ENCODE results near the gene VWF. TPM values are rescaled to one million over a fixed set of nuclear protein-coding genes. Genes with fewer than 3 reads are reported as not detected.

The VWF gene
- total and polyA plus RNA-seq, 10 of the 15 experiments (the other 5 are each of a cell fraction or from before 2014, with no cell fraction given) = 0.08 to 0.23 TPM; not detected in 8

DNA sequence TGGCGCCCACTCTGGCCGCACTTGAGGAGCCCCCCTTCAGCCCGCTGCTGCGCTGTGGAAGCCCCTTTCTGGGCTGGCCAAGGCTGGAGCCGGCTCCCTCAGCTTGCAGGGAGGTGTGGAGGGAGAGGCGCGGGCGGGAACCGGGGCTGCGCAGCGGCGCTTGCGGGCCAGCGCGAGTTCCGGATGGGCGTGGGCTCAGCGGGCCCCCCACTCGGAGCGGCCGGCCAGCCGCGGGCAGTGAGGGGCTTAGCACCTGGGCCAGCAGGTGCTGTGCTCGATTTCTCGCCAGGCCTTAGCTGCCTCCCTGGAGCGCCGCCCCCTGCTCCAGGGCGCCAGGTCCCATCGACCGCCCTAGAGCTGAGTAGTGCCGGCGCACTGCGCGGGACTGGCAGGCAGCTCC, 8.0 kb upstream of the VWF start:
- WGBS (ENCODE audit: insufficient coverage, insufficient replicate concordance, low lambda C conversion rate, missing lambda C conversion rate) = 92% methylated on average over 34 of the region's 34 CpGs
- Histone ChIP-seq H3K79me2 (ENCODE audit: control insufficient read depth, insufficient read depth, low read length) (no peaks in the 10 kb centered on the region), H3K27me3 (replicated peaks in 1 of 2; ENCODE audit: control insufficient read depth in 2 of 2, insufficient read depth in 2 of 2, low read length in 1 of 2) (no peaks in the 10 kb centered on the region), H2AFZ (ENCODE audit: control insufficient read depth, low read depth, low read length) (no peak overlapping the region), H3K9me3 (replicated peaks; ENCODE audit: control insufficient read depth, insufficient read depth, low read length) (no peaks in the 10 kb centered on the region; the same call in 2 of the 3 replicates), H3K4me3 (no peak overlapping the region), H3K4me2 (ENCODE audit: control insufficient read depth, insufficient read depth) (no peak overlapping the region), H3K36me3 (ENCODE audit: control insufficient read depth in 2 of 2, insufficient read depth in 2 of 2, low read length in 1 of 2) (no peaks in the 10 kb centered on the region), H3K9ac (ENCODE audit: control insufficient read depth, insufficient read depth, low read length) (no peak overlapping the region), H4K20me1 (ENCODE audit: control insufficient read depth, insufficient read depth) (no peaks in the 10 kb centered on the region), H3K27ac (ENCODE audit: control insufficient read depth, insufficient read depth) (no peak overlapping the region), H3K4me1 (ENCODE audit: control insufficient read depth, insufficient read depth, low read length) (no peaks in the 10 kb centered on the region)
- ChIA-PET POLR2A (no interaction called here), RAD21 (ENCODE audit: unreplicated experiment) (interaction anchor here (1.1 kb wide), 1 partner anchor 147 kb away, joined by 3 read pairs; no protein-coding TSS in a partner anchor), CTCF (no interaction called here), SMC1A (ENCODE audit: uncharacterized antibody, unreplicated experiment) (no interaction called here)
- no TSS peak for BruUV-seq (replicated peaks)
- intact Hi-C loops (cut with micrococcal nuclease; ENCODE audit: unreplicated experiment) (no loop called here), in situ Hi-C loops (cut with MboI) (no loop called here)
- DNase-seq (ENCODE audit: low read depth, low spot score) (no peak), ATAC-seq (no peak), FAIRE-seq (no peak)
- TF ChIP-seq KDM1A (IDR thresholded peaks at IDR 0.05; ENCODE audit: borderline replicate concordance) (no peak), POLR2A (IDR thresholded peaks at IDR 0.05; ENCODE audit: low read depth, low read length) (no peak), BHLHE40 (IDR thresholded peaks at IDR 0.05; ENCODE audit: borderline replicate concordance in 1 of 2, low read depth in 2 of 2, low read length in 1 of 2) (no peak), FOS (IDR thresholded peaks at IDR 0.05; ENCODE audit: borderline replicate concordance, extremely low read depth, insufficient read length) (no peak), JUNB (IDR thresholded peaks at IDR 0.05) (no peak), ATF7 (IDR thresholded peaks at IDR 0.05; ENCODE audit: low read depth) (no peak), SIN3A (IDR thresholded peaks at IDR 0.05; ENCODE audit: low read depth, low read length) (no peak), SRF (IDR thresholded peaks at IDR 0.05; ENCODE audit: low read depth in 2 of 2, low read length in 2 of 2) (no peak), PML (IDR thresholded peaks at IDR 0.05; ENCODE audit: low read length) (no peak), GABPA (IDR thresholded peaks at IDR 0.05; ENCODE audit: low read depth) (no peak), ASH2L (IDR thresholded peaks at IDR 0.05; ENCODE audit: borderline replicate concordance, low read depth) (no peak), EZH2 (IDR thresholded peaks at IDR 0.05; ENCODE audit: borderline replicate concordance, control insufficient read depth, low read depth, low read length) (no peak)
- TF ChIP-seq, protein P1, sequence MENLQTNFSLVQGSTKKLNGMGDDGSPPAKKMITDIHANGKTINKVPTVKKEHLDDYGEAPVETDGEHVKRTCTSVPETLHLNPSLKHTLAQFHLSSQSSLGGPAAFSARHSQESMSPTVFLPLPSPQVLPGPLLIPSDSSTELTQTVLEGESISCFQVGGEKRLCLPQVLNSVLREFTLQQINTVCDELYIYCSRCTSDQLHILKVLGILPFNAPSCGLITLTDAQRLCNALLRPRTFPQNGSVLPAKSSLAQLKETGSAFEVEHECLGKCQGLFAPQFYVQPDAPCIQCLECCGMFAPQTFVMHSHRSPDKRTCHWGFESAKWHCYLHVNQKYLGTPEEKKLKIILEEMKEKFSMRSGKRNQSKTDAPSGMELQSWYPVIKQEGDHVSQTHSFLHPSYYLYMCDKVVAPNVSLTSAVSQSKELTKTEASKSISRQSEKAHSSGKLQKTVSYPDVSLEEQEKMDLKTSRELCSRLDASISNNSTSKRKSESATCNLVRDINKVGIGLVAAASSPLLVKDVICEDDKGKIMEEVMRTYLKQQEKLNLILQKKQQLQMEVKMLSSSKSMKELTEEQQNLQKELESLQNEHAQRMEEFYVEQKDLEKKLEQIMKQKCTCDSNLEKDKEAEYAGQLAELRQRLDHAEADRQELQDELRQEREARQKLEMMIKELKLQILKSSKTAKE (IDR thresholded peaks at IDR 0.05; ENCODE audit: low read depth, poor library complexity, severe bottlenecking) = no peak
- TF ChIP-seq, protein P2, sequence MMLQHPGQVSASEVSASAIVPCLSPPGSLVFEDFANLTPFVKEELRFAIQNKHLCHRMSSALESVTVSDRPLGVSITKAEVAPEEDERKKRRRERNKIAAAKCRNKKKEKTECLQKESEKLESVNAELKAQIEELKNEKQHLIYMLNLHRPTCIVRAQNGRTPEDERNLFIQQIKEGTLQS (IDR thresholded peaks at IDR 0.05; ENCODE audit: borderline replicate concordance, extremely low read depth, low read depth, low read length) = no peak
- TF ChIP-seq, protein P3, sequence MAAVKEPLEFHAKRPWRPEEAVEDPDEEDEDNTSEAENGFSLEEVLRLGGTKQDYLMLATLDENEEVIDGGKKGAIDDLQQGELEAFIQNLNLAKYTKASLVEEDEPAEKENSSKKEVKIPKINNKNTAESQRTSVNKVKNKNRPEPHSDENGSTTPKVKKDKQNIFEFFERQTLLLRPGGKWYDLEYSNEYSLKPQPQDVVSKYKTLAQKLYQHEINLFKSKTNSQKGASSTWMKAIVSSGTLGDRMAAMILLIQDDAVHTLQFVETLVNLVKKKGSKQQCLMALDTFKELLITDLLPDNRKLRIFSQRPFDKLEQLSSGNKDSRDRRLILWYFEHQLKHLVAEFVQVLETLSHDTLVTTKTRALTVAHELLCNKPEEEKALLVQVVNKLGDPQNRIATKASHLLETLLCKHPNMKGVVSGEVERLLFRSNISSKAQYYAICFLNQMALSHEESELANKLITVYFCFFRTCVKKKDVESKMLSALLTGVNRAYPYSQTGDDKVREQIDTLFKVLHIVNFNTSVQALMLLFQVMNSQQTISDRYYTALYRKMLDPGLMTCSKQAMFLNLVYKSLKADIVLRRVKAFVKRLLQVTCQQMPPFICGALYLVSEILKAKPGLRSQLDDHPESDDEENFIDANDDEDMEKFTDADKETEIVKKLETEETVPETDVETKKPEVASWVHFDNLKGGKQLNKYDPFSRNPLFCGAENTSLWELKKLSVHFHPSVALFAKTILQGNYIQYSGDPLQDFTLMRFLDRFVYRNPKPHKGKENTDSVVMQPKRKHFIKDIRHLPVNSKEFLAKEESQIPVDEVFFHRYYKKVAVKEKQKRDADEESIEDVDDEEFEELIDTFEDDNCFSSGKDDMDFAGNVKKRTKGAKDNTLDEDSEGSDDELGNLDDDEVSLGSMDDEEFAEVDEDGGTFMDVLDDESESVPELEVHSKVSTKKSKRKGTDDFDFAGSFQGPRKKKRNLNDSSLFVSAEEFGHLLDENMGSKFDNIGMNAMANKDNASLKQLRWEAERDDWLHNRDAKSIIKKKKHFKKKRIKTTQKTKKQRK (IDR thresholded peaks at IDR 0.05; ENCODE audit: low read depth, low read length) = no peak
- TF ChIP-seq, protein P4, sequence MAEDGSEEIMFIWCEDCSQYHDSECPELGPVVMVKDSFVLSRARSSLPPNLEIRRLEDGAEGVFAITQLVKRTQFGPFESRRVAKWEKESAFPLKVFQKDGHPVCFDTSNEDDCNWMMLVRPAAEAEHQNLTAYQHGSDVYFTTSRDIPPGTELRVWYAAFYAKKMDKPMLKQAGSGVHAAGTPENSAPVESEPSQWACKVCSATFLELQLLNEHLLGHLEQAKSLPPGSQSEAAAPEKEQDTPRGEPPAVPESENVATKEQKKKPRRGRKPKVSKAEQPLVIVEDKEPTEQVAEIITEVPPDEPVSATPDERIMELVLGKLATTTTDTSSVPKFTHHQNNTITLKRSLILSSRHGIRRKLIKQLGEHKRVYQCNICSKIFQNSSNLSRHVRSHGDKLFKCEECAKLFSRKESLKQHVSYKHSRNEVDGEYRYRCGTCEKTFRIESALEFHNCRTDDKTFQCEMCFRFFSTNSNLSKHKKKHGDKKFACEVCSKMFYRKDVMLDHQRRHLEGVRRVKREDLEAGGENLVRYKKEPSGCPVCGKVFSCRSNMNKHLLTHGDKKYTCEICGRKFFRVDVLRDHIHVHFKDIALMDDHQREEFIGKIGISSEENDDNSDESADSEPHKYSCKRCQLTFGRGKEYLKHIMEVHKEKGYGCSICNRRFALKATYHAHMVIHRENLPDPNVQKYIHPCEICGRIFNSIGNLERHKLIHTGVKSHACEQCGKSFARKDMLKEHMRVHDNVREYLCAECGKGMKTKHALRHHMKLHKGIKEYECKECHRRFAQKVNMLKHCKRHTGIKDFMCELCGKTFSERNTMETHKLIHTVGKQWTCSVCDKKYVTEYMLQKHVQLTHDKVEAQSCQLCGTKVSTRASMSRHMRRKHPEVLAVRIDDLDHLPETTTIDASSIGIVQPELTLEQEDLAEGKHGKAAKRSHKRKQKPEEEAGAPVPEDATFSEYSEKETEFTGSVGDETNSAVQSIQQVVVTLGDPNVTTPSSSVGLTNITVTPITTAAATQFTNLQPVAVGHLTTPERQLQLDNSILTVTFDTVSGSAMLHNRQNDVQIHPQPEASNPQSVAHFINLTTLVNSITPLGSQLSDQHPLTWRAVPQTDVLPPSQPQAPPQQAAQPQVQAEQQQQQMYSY (CRISPR knock-in tag; IDR thresholded peaks at IDR 0.05) = no peak
